Panc1 (cell line): ENCODE results near the gene ATP6V0D1. TPM values are rescaled to one million over a fixed set of nuclear protein-coding genes. Genes with fewer than 3 reads are reported as not detected.

ENCODE experiments used
- ATAC-seq: fragments of 200-7000 bp; cut with Tn5 transposase; 2 replicates; pipeline ENCODE4 v1.9.1; 2020; ENCODE audit warnings: mild to moderate bottlenecking, moderate library complexity
- BruUV-seq: library from RNA; stranded (reverse); fragments of 400-500 nt; replicated peaks from 2 replicates; lab custom pipeline; 2021; lab: Mats Ljungman, UMichigan
- CTCF ChIA-PET: fragments of 300-600 bp; sonication (Branson Sonifier 250); formaldehyde crosslinking; loops from one replicate; lab custom pipeline; 2022; ENCODE audit warnings: antibody characterized with exemption; lab: Charles Lee
- POLR2A ChIA-PET: fragments of 300-600 bp; sonication (Branson Sonifier 250); formaldehyde crosslinking; loops from one replicate; lab custom pipeline; 2022; ENCODE audit warnings: antibody characterized with exemption; lab: Charles Lee
- DNase-seq: peaks from one replicate; pipeline ENCODE4 v3.0.0-alpha.2; 2010; ENCODE audit warnings: low read depth, low spot score
- H3K27ac ChIP-seq: 2 replicates; pipeline ENCODE4 v1.5.1; 2011; ENCODE audit warnings: mild to moderate bottlenecking, low read length, inconsistent platforms
- H3K27me3 ChIP-seq: fragments of 200-500 bp; sonication (Bioruptor generic); 2 replicates; pipeline ENCODE4 v1.6.0; 2014; ENCODE audit warnings: low read length, inconsistent platforms; ENCODE audit not compliant: control insufficient read depth, insufficient read depth
- H3K36me3 ChIP-seq: fragments of 200-500 bp; sonication (Bioruptor generic); 2 replicates; pipeline ENCODE4 v1.5.1; 2014; ENCODE audit warnings: inconsistent platforms, mild to moderate bottlenecking, low read length, moderate library complexity; ENCODE audit not compliant: control insufficient read depth, insufficient read depth
- H3K4me1 ChIP-seq: 2 replicates; pipeline ENCODE4 v1.5.1; 2011; ENCODE audit warnings: inconsistent platforms, mild to moderate bottlenecking, low read length, moderate library complexity; ENCODE audit not compliant: control insufficient read depth, insufficient read depth
- H3K4me3 ChIP-seq, 2 experiments: 2 replicates each; pipeline ENCODE4 v1.5.1; 2011 to 2012; ENCODE audit warnings: low read depth in 2 of 2, low read length in 2 of 2, mild to moderate bottlenecking in 2 of 2, inconsistent platforms in 1 of 2, moderate library complexity in 1 of 2
- H3K9me3 ChIP-seq: fragments of 200-500 bp; sonication (Bioruptor generic); 2 replicates; pipeline ENCODE4 v1.5.1; 2014; ENCODE audit warnings: low read depth, mild to moderate bottlenecking, inconsistent platforms, low read length, moderate library complexity; ENCODE audit not compliant: control insufficient read depth, insufficient read depth
- CTCF ChIP-seq: fragments of 450-650 bp; IDR thresholded peaks from 2 replicates; pipeline ENCODE4 v1.5.1; 2017; ENCODE audit warnings: mild to moderate bottlenecking
- POLR2AphosphoS5 ChIP-seq: IDR thresholded peaks from 2 replicates; pipeline ENCODE4 v1.6.1; 2012; ENCODE audit warnings: mild to moderate bottlenecking, low read depth, low read length, moderate library complexity
- REST ChIP-seq, 2 experiments: IDR thresholded peaks; 2 replicates each; pipeline ENCODE4 v1.6.1; 2011 to 2012; ENCODE audit warnings: low read depth in 2 of 2, control low read depth in 1 of 2, low read length in 1 of 2, mild to moderate bottlenecking in 1 of 2, moderate library complexity in 1 of 2; ENCODE audit not compliant: insufficient read depth in 1 of 2
- SIN3A ChIP-seq: IDR thresholded peaks from 2 replicates; pipeline ENCODE4 v1.6.1; 2012; ENCODE audit warnings: low read depth, mild to moderate bottlenecking, low read length, moderate library complexity, borderline replicate concordance; ENCODE audit not compliant: insufficient read depth
- TCF7L2 ChIP-seq: IDR thresholded peaks from 2 replicates; pipeline ENCODE4 v1.6.1; 2011; ENCODE audit warnings: mild to moderate bottlenecking, low read depth, low read length, inconsistent platforms
- in situ Hi-C: cut with HindIII; loops from 2 replicates; pipeline ENCODE4 v1.10.0; 2016; ENCODE audit warnings: low sequenced_read_pairs, low pct_unique_long_range_greater_than_20kb
- intact Hi-C: fragments of 100-400 bp; cut with micrococcal nuclease; formaldehyde crosslinking; loops from one replicate; pipeline ENCODE4 v1.10.0; 2022; ENCODE audit not compliant: unreplicated experiment
- total RNA-seq: library from RNA; stranded (reverse); gene quantifications from one replicate; pipeline ENCODE4 v1.2.1, GENCODE V29; 2021; ENCODE audit not compliant: unreplicated experiment

ATP6V0D1 gene
- total RNA-seq, 1 experiment from 2014 or later: 70.8 TPM

GRCh38 chr16:67529582-67530012 is 48.6 kb upstream of the ATP6V0D1 start:
- Histone ChIP-seq H3K9me3 (no peaks in the 10 kb centered on the region), H3K4me3 (peak overlapping the region; percentile 69 to 79), H3K36me3 (no peaks in the 10 kb centered on the region; the same call in 1 of the 2 replicates), H3K27ac (peak overlapping the region; percentile 89), H3K27me3 (no peaks in the 10 kb centered on the region), H3K4me1 (peaks cover 19% of the 10 kb centered on the region)
- peak; percentile 35 for ATAC-seq
- no TSS peak for BruUV-seq
- intact Hi-C loops: no loop called here
- ChIA-PET CTCF (no interaction called here), POLR2A (no interaction called here)
- no peak for DNase-seq
- in situ Hi-C loops: no loop called here
- TF ChIP-seq POLR2AphosphoS5 (no peak), CTCF (no peak), REST (IDR thresholded peaks at IDR 0.05; ENCODE audit: insufficient read depth in 1 of 2, low read depth in 2 of 2, low read length in 1 of 2) (no peak), TCF7L2 (no peak), SIN3A (no peak)

- Histone ChIP-seq H3K36me3 (no peaks in the 10 kb centered on the region; the same call in 1 of the 2 replicates), H3K27me3 (no peaks in the 10 kb centered on the region), H3K4me3 (peak overlapping the region; percentile 69 to 79), H3K9me3 (no peaks in the 10 kb centered on the region), H3K27ac (peak overlapping the region; percentile 89), H3K4me1 (peaks cover 19% of the 10 kb centered on the region)
- TF ChIP-seq TCF7L2: no peak
- no peak for TF ChIP-seq CTCF
- TF ChIP-seq POLR2AphosphoS5: no peak
- TF ChIP-seq REST (IDR thresholded peaks at IDR 0.05; ENCODE audit: insufficient read depth in 1 of 2, low read depth in 2 of 2, low read length in 1 of 2): no peak
- no peak for TF ChIP-seq SIN3A
- DNase-seq (no peak), ATAC-seq (peak; percentile 48)
- intact Hi-C loops: no loop called here
- ChIA-PET CTCF (no interaction called here), POLR2A (interaction anchor here (0.6 kb wide), 1 partner anchor 24 kb away, joined by 7 read pairs; no protein-coding TSS in a partner anchor)
- no TSS peak for BruUV-seq
- in situ Hi-C loops: no loop called here
These were observed 48.1 kb upstream of the ATP6V0D1 start for GRCh38 chr16:67528870-67529581.
